Gastroesophageal sphincter (tissue), 4 donors: ENCODE results near the gene MOB3C. TPM values are rescaled to one million over a fixed set of nuclear protein-coding genes. Genes with fewer than 3 reads are reported as not detected.
"Not testable (repeated sequence)": the region's sequence is repeated elsewhere in the genome, so short reads cannot be mapped to it uniquely, and the experiment has no call there.

ENCODE experiments used
- ATAC-seq: fragments of 150-250 bp; one replicate; pipeline ENCODE4 v1.9.1; 2016; ENCODE audit warnings: mild to moderate bottlenecking, moderate library complexity
- H3K27ac ChIP-seq, 4 donors: fragments of 200-600 bp; sonication (generic) in 3 of 4; 1 replicate in 3 of 4; 2 replicates in 1 of 4; pipeline ENCODE4 v1.5.1; 2016 to 2019
- H3K27me3 ChIP-seq: fragments of 200-600 bp; sonication (generic); one replicate; pipeline ENCODE4 v1.5.1; 2019
- H3K36me3 ChIP-seq, 2 donors: fragments of 200-600 bp; sonication (generic); one replicate each; pipeline ENCODE4 v1.5.1; 2019; ENCODE audit warnings: control low read depth in 1 of 2
- H3K4me1 ChIP-seq, 3 donors: fragments of 200-600 bp; sonication (generic); 1 replicate in 2 of 3; 2 replicates in 1 of 3; pipeline ENCODE4 v1.5.1; 2016 to 2019; ENCODE audit warnings: control low read depth in 2 of 3
- H3K4me3 ChIP-seq, 2 donors: fragments of 200-600 bp; sonication (generic); one replicate each; pipeline ENCODE4 v1.5.1; 2019; ENCODE audit warnings: mild to moderate bottlenecking in 1 of 2, moderate library complexity in 1 of 2
- H3K9me3 ChIP-seq, 3 donors: fragments of 200-600 bp; sonication (generic); one replicate each; pipeline ENCODE4 v1.5.1; 2017 to 2019; ENCODE audit warnings: control low read depth in 2 of 3
- CTCF ChIP-seq, 4 experiments: fragments of 200-600 bp in 2 of 4; fragments of 450-650 bp in 2 of 4; sonication (generic) in 1 of 4; IDR thresholded peaks; one replicate each; pipeline ENCODE4 v1.5.1; 2017 to 2019; ENCODE audit warnings: antibody characterized with exemption in 4 of 4, mild to moderate bottlenecking in 2 of 4, moderate library complexity in 2 of 4
- EP300 ChIP-seq: sonication (generic); formaldehyde crosslinking; IDR thresholded peaks from one replicate; pipeline ENCODE4 v1.6.1; 2017; ENCODE audit warnings: antibody characterized with exemption, mild to moderate bottlenecking
- POLR2A ChIP-seq, 2 donors: fragments of 450-650 bp; IDR thresholded peaks; one replicate each; pipeline ENCODE4 v1.6.1; 2017; ENCODE audit warnings: antibody characterized with exemption in 2 of 2, mild to moderate bottlenecking in 2 of 2, moderate library complexity in 1 of 2
- POLR2AphosphoS5 ChIP-seq: sonication (generic); formaldehyde crosslinking; IDR thresholded peaks from one replicate; pipeline ENCODE4 v1.6.1; 2017; ENCODE audit warnings: antibody characterized with exemption
- WGBS, 2 donors: methylation state at CpG; one replicate each; pipeline ENCODE4 v1.1.5; 2018; ENCODE audit warnings: low coverage in 1 of 2; 5-methylcytosine and 5-hydroxymethylcytosine counted together
- total RNA-seq, 4 donors: library from RNA; depleted of rRNA; stranded (reverse); fragments of >200 nt; gene quantifications; one replicate each; pipeline ENCODE4 v1.1.0, GENCODE V29; 2016

The MOB3C gene
- total RNA-seq, 4 donors from 2014 or later = 20.7 to 28.3 (median 23.2) TPM

- no peak for ATAC-seq
- Histone ChIP-seq H3K4me1 (peaks cover 4 to 26% (median 9%) of the 10 kb centered on the region in 3 donors), H3K4me3 (no peak overlapping the region), H3K9me3 (no peaks in the 10 kb centered on the region), H3K27me3 (no peaks in the 10 kb centered on the region), H3K36me3 (peaks cover 0 to 80% of the 10 kb centered on the region in 2 donors), H3K27ac (no peak overlapping the region)
- TF ChIP-seq CTCF (IDR thresholded peaks at IDR 0.05) (no peak), POLR2A (IDR thresholded peaks at IDR 0.05) (no peak), POLR2AphosphoS5 (no peak), EP300 (no peak)
- WGBS, 2 donors = 83 to 87% methylated on average over 1 of the region's 1 CpG
These were observed 41.2 kb upstream of the MOB3C start for GRCh38 chr1:46657775-46658174.

- no peak for TF ChIP-seq POLR2A (IDR thresholded peaks at IDR 0.05)
- no peak for TF ChIP-seq EP300
- no peak for TF ChIP-seq CTCF (IDR thresholded peaks at IDR 0.05)
- TF ChIP-seq POLR2AphosphoS5 = no peak
- peak overlapping the region in 3 of 4 donors; percentile 1 to 47 (median 33) for H3K27ac ChIP-seq
- peaks cover 4 to 29% (median 9%) of the 10 kb centered on the region in 3 donors for H3K4me1 ChIP-seq
- H3K36me3 ChIP-seq = peaks cover 0 to 79% of the 10 kb centered on the region in 2 donors
- no peak overlapping the region for H3K4me3 ChIP-seq
- H3K27me3 ChIP-seq = no peaks in the 10 kb centered on the region
- 14 to 58% methylated on average over 2 of the region's 2 CpGs for WGBS, 2 donors
- H3K9me3 ChIP-seq = no peaks in the 10 kb centered on the region
- no peak for ATAC-seq
These were observed 40.0 kb upstream of the MOB3C start for GRCh38 chr1:46656643-46657042.

- Histone ChIP-seq H3K9me3 (no peaks in the 10 kb centered on the region), H3K4me1 (peaks cover 4 to 29% (median 9%) of the 10 kb centered on the region in 3 donors), H3K27ac (peak overlapping the region in 2 of 4 donors; percentile 13 to 33), H3K27me3 (no peaks in the 10 kb centered on the region), H3K4me3 (no peak overlapping the region), H3K36me3 (peaks cover 0 to 75% of the 10 kb centered on the region in 2 donors)
- TF ChIP-seq CTCF (IDR thresholded peaks at IDR 0.05) (no peak), EP300 (no peak), POLR2AphosphoS5 (no peak)
- no peak for ATAC-seq
These were observed 39.2 kb upstream of the MOB3C start for GRCh38 chr1:46655848-46656247.

- not testable (repeated sequence) for H3K27me3 ChIP-seq, H3K4me3 ChIP-seq, ATAC-seq, H3K9me3 ChIP-seq, H3K27ac ChIP-seq
- peaks cover 4 to 29% (median 9%) of the 10 kb centered on the region in 3 donors for H3K4me1 ChIP-seq
- WGBS, 2 donors = 92 to 100% methylated on average over 2 of the region's 2 CpGs
- H3K36me3 ChIP-seq = peaks cover 0 to 82% of the 10 kb centered on the region in 2 donors
These were observed 38.1 kb upstream of the MOB3C start for GRCh38 chr1:46654698-46655097.

- H3K27me3 ChIP-seq = no peaks in the 10 kb centered on the region
- peaks cover 0 to 11% (median 0%) of the 10 kb centered on the region in 3 donors for H3K9me3 ChIP-seq
- TF ChIP-seq CTCF (IDR thresholded peaks at IDR 0.05) (no peak), EP300 (no peak), POLR2A (IDR thresholded peaks at IDR 0.05) (no peak), POLR2AphosphoS5 (no peak)
- H3K4me1 ChIP-seq = peaks cover 4 to 29% (median 9%) of the 10 kb centered on the region in 3 donors
- H3K27ac ChIP-seq = peak overlapping the region; percentile 40 to 73 (median 54)
- no peak for ATAC-seq
- 87% methylated on average over 1 of the region's 1 CpG; no CpG with 5 or more reads in 1 of the 2 donors for WGBS, 2 donors
- peaks cover 0 to 82% of the 10 kb centered on the region in 2 donors for H3K36me3 ChIP-seq
- no peak overlapping the region for H3K4me3 ChIP-seq
These were observed 37.4 kb upstream of the MOB3C start for GRCh38 chr1:46654012-46654411.
